Right forelimb (tissue), 1 donor: Measurements from ENCODE around the gene TEX53.

Experiments
- DNase-seq: peaks from one replicate; pipeline ENCODE4 v3.0.0-alpha.2; 2018

TEX53 gene

GRCh38 chr9:114633438-114634089 lies 24.0 kb downstream of the TEX53 start:
- no peak for DNase-seq

- DNase-seq, result no peak
Measured at GRCh38 chr9:114631166-114631565, 26.4 kb downstream of the TEX53 start.

GRCh38 chr9:114629563-114630090 lies 28.0 kb downstream of the TEX53 start:
- no peak for DNase-seq

GRCh38 chr9:114627553-114627952 lies 30.1 kb downstream of the TEX53 start:
- no peak for DNase-seq

- no peak for DNase-seq
Measured at GRCh38 chr9:114626415-114627020, 31.1 kb downstream of the TEX53 start.

- no peak for DNase-seq
Measured at GRCh38 chr9:114624677-114625076, 32.9 kb downstream of the TEX53 start.

GRCh38 chr9:114621975-114622609 lies 35.5 kb downstream of the TEX53 start:
- DNase-seq, result no peak

- DNase-seq, result no peak
Measured at GRCh38 chr9:114621561-114621960, 36.0 kb downstream of the TEX53 start.

GRCh38 chr9:114619191-114619761 lies 38.3 kb downstream of the TEX53 start:
- no peak for DNase-seq

GRCh38 chr9:114616684-114617520 lies 40.7 kb downstream of the TEX53 start:
- no peak for DNase-seq

GRCh38 chr9:114614373-114614772 lies 43.2 kb downstream of the TEX53 start:
- DNase-seq, result no peak

- no peak for DNase-seq
Measured at GRCh38 chr9:114613919-114614318, 43.7 kb downstream of the TEX53 start.

GRCh38 chr9:114613087-114613486 lies 44.5 kb downstream of the TEX53 start:
- DNase-seq, result no peak

GRCh38 chr9:114612272-114612923 lies 45.2 kb downstream of the TEX53 start:
- no peak for DNase-seq

- peak; percentile 79 for DNase-seq
Measured at GRCh38 chr9:114611516-114612271, 45.9 kb downstream of the TEX53 start.

GRCh38 chr9:114608525-114608796 lies 49.1 kb downstream of the TEX53 start:
- no peak for DNase-seq

- DNase-seq, result no peak
Measured at GRCh38 chr9:114607671-114608524, 49.7 kb downstream of the TEX53 start.

- DNase-seq, result no peak
Measured at GRCh38 chr9:114606597-114607207, 50.9 kb downstream of the TEX53 start.
